Thyroid gland (tissue), 4 donors: ENCODE results near the gene SEC16B. TPM values are rescaled to one million over a fixed set of nuclear protein-coding genes. Genes with fewer than 3 reads are reported as not detected.

Source experiments
- DNase-seq, 2 donors: peaks; one replicate each; pipeline ENCODE4 v3.0.0-alpha.2; 2019
- H3K27ac ChIP-seq, 3 donors: fragments of 200-600 bp; sonication (generic); 1 replicate in 2 of 3; 2 replicates in 1 of 3; pipeline ENCODE4 v1.5.1; 2016 to 2019; ENCODE audit warnings: mild to moderate bottlenecking in 1 of 3, moderate library complexity in 1 of 3
- H3K27me3 ChIP-seq: fragments of 200-600 bp; sonication (generic); one replicate; pipeline ENCODE4 v1.5.1; 2019
- H3K36me3 ChIP-seq, 2 donors: fragments of 200-600 bp; sonication (generic); one replicate each; pipeline ENCODE4 v1.5.1; 2016 to 2019
- H3K4me1 ChIP-seq, 2 donors: fragments of 200-600 bp; sonication (generic); one replicate each; pipeline ENCODE4 v1.5.1; 2017 to 2019
- H3K4me3 ChIP-seq, 3 donors: fragments of 200-600 bp; sonication (generic); replicated peaks in 1 of 3; 1 replicate in 2 of 3; 2 replicates in 1 of 3; pipeline ENCODE4 v1.5.1; 2016; ENCODE audit warnings: mild to moderate bottlenecking in 1 of 3
- H3K9me3 ChIP-seq: fragments of 200-600 bp; sonication (generic); one replicate; pipeline ENCODE4 v1.5.1; 2017
- CTCF ChIP-seq, 6 experiments: fragments of 200-600 bp in 3 of 6; fragments of 450-650 bp in 3 of 6; sonication (generic) in 3 of 6; IDR thresholded peaks; one replicate each; pipeline ENCODE4 v1.5.1; 2016 to 2019; ENCODE audit warnings: antibody characterized with exemption in 6 of 6, mild to moderate bottlenecking in 2 of 6, inconsistent platforms in 1 of 6, moderate library complexity in 1 of 6
- POLR2A ChIP-seq, 2 donors: fragments of 450-650 bp; IDR thresholded peaks; one replicate each; pipeline ENCODE4 v1.6.1; 2017; ENCODE audit warnings: antibody characterized with exemption in 2 of 2, mild to moderate bottlenecking in 2 of 2, moderate library complexity in 1 of 2
- WGBS, 2 donors: methylation state at CpG; one replicate each; pipeline ENCODE4 v1.1.5; 2017; 5-methylcytosine and 5-hydroxymethylcytosine counted together
- intact Hi-C: fragments of 100-400 bp; cut with DNase I; formaldehyde crosslinking; loops from one replicate; pipeline ENCODE4 v1.15.1; 2023
- total RNA-seq, 4 donors: library from RNA; depleted of rRNA; stranded (reverse); fragments of >200 nt; gene quantifications; one replicate each; pipeline ENCODE4 v1.2.3, GENCODE V29; 2016

The SEC16B gene
- total RNA-seq, 4 donors from 2014 or later: 3.8 to 12.8 (median 6.2) TPM

GRCh38 chr1:177935638-177936415, 34.0 kb downstream of the SEC16B start:
- H3K36me3 ChIP-seq: peaks cover 5 to 6% of the 10 kb centered on the region in 2 donors
- H3K4me1 ChIP-seq: no peaks in the 10 kb centered on the region
- WGBS, 2 donors: 90 to 95% methylated on average over 8 of the region's 8 CpGs
- H3K27me3 ChIP-seq: no peaks in the 10 kb centered on the region
- TF ChIP-seq POLR2A (IDR thresholded peaks at IDR 0.05): no peak
- no peak for TF ChIP-seq CTCF (IDR thresholded peaks at IDR 0.05)
- intact Hi-C loops: no loop called here
- H3K9me3 ChIP-seq: no peaks in the 10 kb centered on the region
- no peak overlapping the region for H3K4me3 ChIP-seq
- H3K27ac ChIP-seq: no peak overlapping the region
- no peak for DNase-seq

GRCh38 chr1:177934927-177935326, 34.9 kb downstream of the SEC16B start:
- TF ChIP-seq POLR2A (IDR thresholded peaks at IDR 0.05): no peak
- no peak for TF ChIP-seq CTCF (IDR thresholded peaks at IDR 0.05)

GRCh38 chr1:177934461-177934860, 35.4 kb downstream of the SEC16B start:
- H3K4me1 ChIP-seq: no peaks in the 10 kb centered on the region
- TF ChIP-seq CTCF (IDR thresholded peaks at IDR 0.05): no peak
- no peak for TF ChIP-seq POLR2A (IDR thresholded peaks at IDR 0.05)
- WGBS, 2 donors: 96 to 98% methylated on average over 3 of the region's 3 CpGs
- no peaks in the 10 kb centered on the region for H3K9me3 ChIP-seq
- intact Hi-C loops: no loop called here
- no peak overlapping the region for H3K4me3 ChIP-seq
- H3K27ac ChIP-seq: no peak overlapping the region
- no peak for DNase-seq
- H3K36me3 ChIP-seq: peaks cover 5 to 6% of the 10 kb centered on the region in 2 donors
- no peaks in the 10 kb centered on the region for H3K27me3 ChIP-seq

More at GRCh38 chr1:177934927-177935326, 34.9 kb downstream of the SEC16B start:
- Histone ChIP-seq H3K27me3 (no peaks in the 10 kb centered on the region), H3K36me3 (peaks cover 5 to 6% of the 10 kb centered on the region in 2 donors), H3K4me3 (no peak overlapping the region), H3K27ac (no peak overlapping the region), H3K4me1 (no peaks in the 10 kb centered on the region), H3K9me3 (no peaks in the 10 kb centered on the region)
- DNase-seq: no peak
- 76 to 84% methylated on average over 3 of the region's 3 CpGs for WGBS, 2 donors
- intact Hi-C loops: no loop called here

- intact Hi-C loops: no loop called here
- WGBS, 2 donors: 87 to 91% methylated on average over 1 of the region's 1 CpG
- DNase-seq: no peak
- Histone ChIP-seq H3K27ac (no peak overlapping the region), H3K27me3 (no peaks in the 10 kb centered on the region), H3K36me3 (peaks cover 3 to 5% of the 10 kb centered on the region in 2 donors), H3K9me3 (no peaks in the 10 kb centered on the region), H3K4me1 (no peaks in the 10 kb centered on the region), H3K4me3 (no peak overlapping the region)
- TF ChIP-seq POLR2A (IDR thresholded peaks at IDR 0.05) (no peak), CTCF (IDR thresholded peaks at IDR 0.05) (no peak)
Observed at GRCh38 chr1:177933881-177934280, 36.0 kb downstream of the SEC16B start.

- 79 to 90% methylated on average over 5 to 7 of the region's 8 CpGs for WGBS, 2 donors
- no peaks in the 10 kb centered on the region for H3K9me3 ChIP-seq
- no peak for DNase-seq
- TF ChIP-seq CTCF (IDR thresholded peaks at IDR 0.05) (no peak), POLR2A (IDR thresholded peaks at IDR 0.05) (no peak)
- intact Hi-C loops: no loop called here
- H3K4me1 ChIP-seq: no peaks in the 10 kb centered on the region
- H3K4me3 ChIP-seq: no peak overlapping the region
- H3K27me3 ChIP-seq: no peaks in the 10 kb centered on the region
- H3K27ac ChIP-seq: no peak overlapping the region
- H3K36me3 ChIP-seq: peaks cover 3 to 5% of the 10 kb centered on the region in 2 donors
Observed at GRCh38 chr1:177932123-177932522, 37.7 kb downstream of the SEC16B start.
